ENCODE data around the gene EVI2B. TPM values are rescaled to one million over a fixed set of nuclear protein-coding genes. Genes with fewer than 3 reads are reported as not detected.

Gene EVI2B
- total RNA-seq, 4 donors from 2014 or later = 1.2 to 4.2 (median 2.5) TPM

- H3K9me3 ChIP-seq = no peaks in the 10 kb centered on the region
- ATAC-seq (no peak), DNase-seq (no peak)
- intact Hi-C loops (cut with DNase I; ENCODE audit: low total_unique reads) (no loop called here), in situ Hi-C loops (cut with MboI; ENCODE audit: low sequenced_read_pairs in 4 of 4) (no loop called here)
- H3K4me3 ChIP-seq = no peak overlapping the region
- H3K36me3 ChIP-seq = peaks cover 0 to 21% of the 10 kb centered on the region in 2 donors
- no peaks in the 10 kb centered on the region for H3K27me3 ChIP-seq
- no peak overlapping the region for H3K27ac ChIP-seq
- H3K4me1 ChIP-seq = no peaks in the 10 kb centered on the region
- TF ChIP-seq CTCF (IDR thresholded peaks at IDR 0.05 in 4 of 5, conservative IDR thresholded peaks at IDR 0.05 in 1 of 5) (no peak), POLR2A (IDR thresholded peaks at IDR 0.05) (no peak)
These were observed 56.9 kb downstream of the EVI2B start for GRCh38 chr17:31256936-31257335.

- H3K4me1 ChIP-seq = peaks cover 0 to 8% of the 10 kb centered on the region in 2 donors
- peaks cover 0 to 8% of the 10 kb centered on the region in 2 donors for H3K36me3 ChIP-seq
- TF ChIP-seq POLR2A (IDR thresholded peaks at IDR 0.05) (no peak), CTCF (IDR thresholded peaks at IDR 0.05 in 4 of 5, conservative IDR thresholded peaks at IDR 0.05 in 1 of 5) (no peak)
- no peak overlapping the region for H3K4me3 ChIP-seq
- H3K27ac ChIP-seq = no peak overlapping the region
- no peaks in the 10 kb centered on the region for H3K27me3 ChIP-seq
- DNase-seq = no peak
- intact Hi-C loops (cut with DNase I; ENCODE audit: low total_unique reads) (no loop called here), in situ Hi-C loops (cut with MboI; ENCODE audit: low sequenced_read_pairs in 4 of 4) (no loop called here)
- H3K9me3 ChIP-seq = no peaks in the 10 kb centered on the region
- ATAC-seq = no peak
These were observed 59.2 kb downstream of the EVI2B start for GRCh38 chr17:31254654-31255053.

Other genes with a start within 250 kb of the EVI2B start
- gene NF1, start 219.1 kb downstream of the EVI2B start, total RNA-seq = 10 to 100 TPM; 23.6 to 47.3 (median 32.0) TPM
- gene OMG, start 16.8 kb downstream of the EVI2B start, total RNA-seq = not detected
- 1 to 10 TPM in 2 of 4 donors, under 1 TPM in 2; 0.49 to 2.2 (median 0.96) TPM for gene EVI2A, start 7.6 kb upstream of the EVI2B start, total RNA-seq
- gene RAB11FIP4, start 77.6 kb upstream of the EVI2B start, total RNA-seq = under 1 TPM in 3 of 4 donors, not detected in 1; 0.09 to 0.22 (median 0.16) TPM